Stimulated activated CD8-positive, alpha-beta memory T cell treated with anti-CD3 and anti-CD28 coated beads, Interleukin-4, amount 100 ng/mL, for 1 hour (primary cell): Measurements from ENCODE around the gene HSPG2.

Source experiments
- DNase-seq, 2 donors: peaks; one replicate each; pipeline ENCODE4 v3.0.0-alpha.2; 2020; ENCODE audit warnings: low read depth in 2 of 2, low spot score in 1 of 2

HSPG2 gene

GRCh38 chr1:21901473-21901847, 35.6 kb downstream of the HSPG2 start:
- DNase-seq, result no peak

GRCh38 chr1:21900766-21901472, 36.2 kb downstream of the HSPG2 start:
- DNase-seq, result no peak

DNA sequence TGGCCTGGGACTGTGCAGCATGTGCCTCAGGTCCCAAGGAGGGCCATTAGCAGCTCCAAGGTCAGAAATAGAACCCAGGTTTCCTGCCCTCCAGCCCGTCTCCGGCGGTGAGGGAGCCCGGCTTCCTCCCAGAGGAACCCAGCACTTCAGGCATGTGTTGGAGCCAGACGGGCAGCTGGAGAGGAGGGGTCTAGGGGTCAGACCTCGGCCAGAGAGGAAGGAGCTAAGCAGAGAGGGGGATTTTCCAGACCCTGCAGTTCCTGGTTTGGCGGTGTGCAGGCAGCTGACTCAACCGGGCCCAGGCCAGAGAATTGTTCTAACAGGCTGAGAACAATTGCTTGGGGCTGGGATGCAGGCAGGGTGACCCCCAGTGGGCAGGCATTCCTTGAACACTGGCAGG, 37.1 kb downstream of the HSPG2 start:
- no peak for DNase-seq

DNA sequence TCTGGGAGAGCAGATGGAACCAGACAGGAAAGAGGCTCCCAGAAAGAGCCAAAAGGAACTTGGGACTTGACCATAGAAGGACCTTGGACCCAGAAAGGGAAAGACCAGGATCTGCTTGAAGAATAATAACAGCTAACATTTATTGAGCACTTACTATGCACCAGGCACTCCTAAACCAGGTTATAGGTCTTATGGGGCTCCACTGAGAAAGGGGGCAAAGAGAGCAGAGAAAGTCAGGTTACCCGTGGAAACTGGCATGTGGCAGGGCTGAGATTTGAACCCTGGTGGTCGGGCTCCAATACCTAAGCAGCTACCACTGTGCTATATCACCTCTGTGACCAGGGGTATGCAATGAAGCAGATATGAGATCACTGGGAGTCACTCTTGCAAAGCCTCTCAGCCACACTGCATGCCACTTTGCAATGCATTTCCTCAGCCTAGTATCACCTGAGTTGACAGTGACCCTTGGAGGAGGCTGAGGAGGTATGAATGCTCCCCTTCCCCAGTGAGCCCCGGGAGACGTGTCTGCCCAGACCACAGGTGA, 37.8 kb downstream of the HSPG2 start:
- no peak for DNase-seq

DNA sequence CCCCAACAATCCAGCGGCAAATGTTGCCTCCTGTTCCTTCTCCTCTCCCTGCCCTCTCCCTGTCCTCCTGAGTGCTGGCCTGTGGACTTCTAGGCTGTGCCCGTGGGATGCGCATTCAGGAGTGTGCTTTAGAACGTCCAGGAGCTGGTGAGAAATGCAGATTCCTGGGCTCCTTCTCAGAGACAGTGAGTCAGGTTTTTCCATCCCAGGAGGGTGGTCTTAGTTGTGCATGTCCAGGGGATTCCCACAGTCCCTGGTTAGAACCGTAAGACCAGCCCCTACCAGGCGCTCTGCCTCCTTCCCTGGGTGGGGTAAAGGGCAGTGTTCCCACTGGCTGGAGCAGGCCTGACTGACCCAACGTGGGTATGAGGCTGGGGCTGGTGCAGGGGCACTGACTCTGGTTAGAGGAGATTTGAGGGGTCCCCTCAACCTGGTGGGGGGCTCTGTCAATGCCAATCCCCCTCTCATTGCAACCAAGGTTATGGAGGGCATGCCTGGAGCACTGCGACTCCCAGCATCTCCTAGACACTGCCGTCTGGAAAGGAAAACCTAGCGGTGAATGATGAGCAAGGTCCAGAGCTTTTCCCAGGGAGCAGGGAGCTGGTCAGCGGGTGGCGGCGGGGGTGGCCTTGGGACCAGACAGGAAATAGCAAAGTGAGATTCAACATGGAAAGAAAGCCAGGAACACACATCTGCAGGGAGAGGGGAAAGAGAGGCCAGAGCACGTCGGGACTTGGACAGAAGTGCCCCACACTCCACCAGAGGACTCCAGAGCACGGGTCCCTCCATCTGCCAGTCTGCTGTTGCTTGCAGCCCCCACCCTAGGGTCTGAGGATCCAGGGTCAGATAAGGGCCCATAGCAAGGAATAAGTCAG, 38.5 kb downstream of the HSPG2 start:
- DNase-seq, result no peak

DNA sequence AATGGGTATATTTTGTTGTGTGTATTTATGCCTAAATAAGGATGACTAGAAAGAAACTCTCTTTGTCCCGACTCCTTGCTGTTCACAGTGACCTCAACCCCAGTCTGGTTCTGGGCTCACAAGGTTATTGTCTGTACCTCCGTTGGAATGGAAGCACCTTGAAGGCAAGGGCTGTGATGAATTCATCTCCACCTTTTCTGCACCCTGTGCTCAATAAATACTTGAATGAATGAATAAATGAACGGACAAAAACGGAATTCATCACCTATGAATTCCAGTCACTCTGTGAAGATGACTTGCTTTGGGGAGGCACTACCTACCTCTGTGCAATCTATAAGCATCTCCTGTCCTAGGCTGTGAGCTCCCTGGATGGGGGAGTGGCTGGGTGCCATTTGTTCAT, 39.3 kb downstream of the HSPG2 start:
- DNase-seq, result no peak

GRCh38 chr1:21896652-21897532, 40.2 kb downstream of the HSPG2 start:
- DNase-seq, result no peak

DNA sequence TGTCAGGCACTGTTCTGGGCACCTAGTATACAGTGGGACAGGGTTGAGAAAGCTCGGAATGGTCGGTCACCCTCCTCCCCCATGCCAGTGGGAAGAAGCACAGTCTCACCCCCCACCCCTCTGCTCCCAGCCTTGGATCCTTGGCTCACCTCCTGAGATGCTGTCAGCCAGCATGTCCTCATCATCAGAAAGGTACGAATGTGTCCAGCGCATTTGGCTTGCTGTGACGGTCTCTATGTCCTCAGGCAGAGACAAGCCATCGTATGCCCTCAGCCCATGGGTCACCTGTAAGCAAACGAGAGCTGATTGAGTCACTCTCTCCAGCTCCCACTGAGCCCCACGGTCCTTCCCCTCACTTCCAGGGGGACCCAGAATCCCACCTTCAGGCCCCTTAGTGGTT, 41.1 kb downstream of the HSPG2 start:
- no peak for DNase-seq

DNA sequence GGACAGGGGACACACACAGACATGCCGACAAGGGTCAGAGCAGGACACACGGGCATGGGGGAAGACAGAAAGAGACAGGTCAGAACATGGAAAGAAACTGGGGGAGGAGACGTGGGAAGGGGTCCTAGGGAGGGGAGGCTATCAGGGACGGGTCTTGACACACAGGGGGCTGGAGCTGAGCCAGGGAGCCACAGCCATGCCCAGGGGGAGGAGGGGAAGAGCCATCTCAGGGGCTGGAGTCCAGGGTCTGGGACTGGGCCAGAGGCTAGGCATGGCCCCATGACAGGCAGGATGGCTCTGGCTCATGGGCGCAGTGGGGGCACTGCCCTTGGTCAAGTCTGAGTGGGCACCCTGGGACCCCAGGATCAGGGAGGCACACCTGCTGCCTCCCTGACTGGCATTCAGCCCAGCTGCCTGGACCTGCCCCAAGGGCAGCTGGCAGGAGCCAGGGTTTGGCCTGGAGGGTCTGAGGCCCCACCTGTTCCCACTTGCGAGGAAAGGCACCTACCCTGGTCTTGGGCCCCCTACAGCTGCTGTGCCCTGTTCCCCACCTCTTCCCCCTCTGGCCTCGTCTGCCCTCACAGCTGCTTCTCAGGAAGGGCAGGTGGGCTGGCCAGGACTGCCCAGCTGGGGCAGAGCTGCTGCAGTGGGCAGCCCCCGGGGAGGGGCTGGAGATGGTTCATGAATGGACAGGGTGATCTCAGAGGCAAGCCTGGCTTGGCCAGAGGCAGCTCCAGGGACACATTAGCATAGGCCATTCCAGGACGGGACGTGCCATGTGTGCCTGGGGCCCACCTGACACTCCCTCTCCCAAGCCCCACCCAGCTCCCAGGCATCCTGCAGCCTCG, 42.9 kb downstream of the HSPG2 start:
- DNase-seq, result no peak

DNA sequence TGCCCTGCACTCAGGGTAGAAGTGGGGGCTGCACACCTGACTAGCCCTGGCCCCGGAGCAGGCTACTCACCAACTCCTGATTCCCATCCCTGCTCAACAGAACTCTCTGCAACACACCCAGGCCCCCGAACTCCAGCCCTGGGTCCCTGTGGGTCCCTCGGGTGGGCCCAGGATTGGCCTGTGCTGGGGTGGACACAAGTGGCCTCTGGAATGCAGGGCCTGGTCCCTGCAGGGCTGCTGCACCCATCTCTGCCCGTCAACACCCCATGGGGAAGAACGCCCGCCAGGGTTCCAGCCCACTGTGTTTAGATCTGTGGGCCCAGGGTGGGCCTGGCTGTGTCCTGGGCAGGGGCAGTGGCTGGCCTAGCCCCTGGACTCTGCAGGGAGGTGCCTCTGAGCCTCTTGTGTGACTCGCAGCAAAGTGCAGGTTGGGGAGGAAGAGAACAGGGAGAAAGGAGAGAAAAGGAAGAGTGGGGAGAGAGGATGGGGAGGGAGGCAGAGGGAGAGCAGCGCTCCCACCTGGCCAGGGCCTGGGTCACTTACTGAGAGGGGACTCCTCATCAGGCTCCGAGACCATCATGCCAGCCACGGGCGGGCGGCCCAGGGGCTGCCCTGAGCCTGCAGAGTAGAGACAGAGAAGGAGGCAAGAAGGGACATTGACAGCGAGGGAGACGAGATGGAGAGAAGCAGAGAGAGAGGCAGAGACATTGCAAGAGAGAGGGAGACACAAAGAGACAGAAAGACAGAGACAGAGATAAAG, 43.9 kb downstream of the HSPG2 start:
- no peak for DNase-seq

- no peak for DNase-seq
Observed at GRCh38 chr1:21891621-21892479, 45.3 kb downstream of the HSPG2 start.

DNA sequence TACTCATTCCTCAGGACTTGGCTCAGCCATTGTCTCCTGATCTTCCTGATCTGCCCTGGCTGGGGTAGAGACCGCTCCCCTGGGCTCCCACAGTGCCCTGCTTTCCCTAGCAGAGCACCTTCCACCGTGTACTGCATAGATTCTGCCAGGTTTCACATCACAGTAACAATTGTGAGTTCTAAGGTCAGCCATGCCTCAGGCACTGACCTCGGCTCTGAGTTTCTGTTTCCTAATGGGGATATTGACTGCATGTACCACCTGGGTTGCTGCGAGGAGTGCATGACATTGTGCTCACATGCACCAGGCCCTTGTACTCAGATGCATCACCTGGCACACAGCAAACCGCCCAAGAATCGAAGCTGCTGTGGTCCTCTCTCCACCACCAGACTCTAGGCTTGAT, 46.0 kb downstream of the HSPG2 start:
- DNase-seq, result no peak

DNA sequence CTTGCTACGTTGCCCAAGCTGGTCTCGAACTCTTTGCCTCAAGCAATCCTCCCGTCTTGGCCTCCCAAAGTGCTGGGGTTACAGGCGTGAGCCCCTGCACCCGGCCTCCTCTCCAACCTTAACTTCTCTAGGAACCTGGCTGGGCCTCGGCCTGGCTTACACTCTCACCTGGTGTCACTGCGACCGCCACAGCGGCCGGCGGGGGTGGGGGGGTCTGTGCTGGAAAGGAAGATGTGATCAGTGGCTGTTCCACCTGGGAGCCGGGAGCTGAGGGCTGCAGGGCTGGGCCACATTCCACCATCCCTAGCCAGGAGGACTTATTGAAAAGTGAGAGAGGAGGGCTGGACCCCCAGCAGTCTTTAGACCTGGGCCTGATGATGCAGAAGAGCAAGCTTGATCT, 48.6 kb downstream of the HSPG2 start:
- DNase-seq, result no peak

DNA sequence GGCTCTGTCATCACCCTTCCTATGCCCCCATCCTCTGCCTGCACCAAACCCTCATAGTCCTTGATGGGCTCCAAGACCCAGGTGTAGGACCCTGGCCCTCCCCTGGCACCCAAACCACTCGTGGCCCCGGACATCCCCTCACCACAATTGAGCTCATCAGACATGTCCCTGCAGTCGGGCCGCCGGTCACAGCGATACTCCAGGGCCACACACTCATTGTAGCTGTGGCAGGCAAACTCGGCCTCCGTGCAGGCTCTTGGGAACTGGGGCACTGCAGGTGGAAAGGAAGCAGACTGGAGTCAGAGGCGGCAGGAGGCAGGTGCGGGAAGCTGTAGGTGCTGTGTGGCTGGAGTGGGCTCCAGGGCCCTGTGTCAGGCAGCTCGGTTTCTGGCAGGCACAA, 49.3 kb downstream of the HSPG2 start:
- DNase-seq, result no peak

DNA sequence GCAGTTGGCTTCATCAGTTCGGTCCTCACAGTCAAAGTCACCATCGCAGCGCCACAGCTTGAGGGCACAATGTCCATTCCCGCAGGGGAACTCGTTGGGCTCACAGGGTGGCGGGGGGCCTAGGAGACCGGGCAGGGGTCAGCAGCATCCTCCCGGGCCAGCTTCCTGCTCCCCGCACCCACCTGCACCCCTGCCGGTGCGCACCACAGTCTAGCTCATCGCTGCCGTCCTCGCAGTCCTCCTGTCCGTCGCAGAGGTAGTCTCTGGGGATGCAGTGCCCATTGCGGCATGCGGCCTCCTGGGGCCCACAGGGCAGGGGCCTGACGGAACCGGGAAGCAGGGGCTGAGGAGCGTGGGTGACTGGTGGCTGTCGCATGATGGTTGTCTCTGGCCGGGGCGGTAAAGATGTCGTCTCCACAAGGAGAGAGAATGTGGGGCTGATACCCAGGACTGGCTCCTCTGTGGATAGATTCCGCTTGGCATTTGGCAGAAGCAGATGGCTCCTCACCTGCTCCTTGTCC, 49.8 kb downstream of the HSPG2 start:
- DNase-seq, result no peak

GRCh38 chr1:21886486-21887215, 50.5 kb downstream of the HSPG2 start:
- DNase-seq, result no peak

GRCh38 chr1:21885236-21886037, 51.7 kb downstream of the HSPG2 start:
- no peak for DNase-seq
